SKM-1 treated with dmso at 0.1 percent for 144 hours (cell line): ENCODE measurements around the gene MRPL37.
"Not testable (repeated sequence)": the region's sequence is repeated elsewhere in the genome, so short reads cannot be mapped to it uniquely, and the experiment has no call there.

Experiments used
- DNase-seq: peaks from one replicate; lab custom pipeline; 2025; ENCODE audit not compliant: unreplicated experiment; lab: John Stamatoyannopoulos, UW

Gene MRPL37

GRCh38 chr1:54218883-54219687, 19.1 kb downstream of the MRPL37 start:
- DNase-seq: no peak

GRCh38 chr1:54219688-54220003, 19.7 kb downstream of the MRPL37 start:
- DNase-seq: no peak

- DNase-seq: no peak
Measured at GRCh38 chr1:54220004-54220811, 20.2 kb downstream of the MRPL37 start.

GRCh38 chr1:54221113-54221834, 21.3 kb downstream of the MRPL37 start:
- no peak for DNase-seq

- no peak for DNase-seq
Measured at GRCh38 chr1:54221867-54222484, 22.0 kb downstream of the MRPL37 start.

- no peak for DNase-seq
Measured at GRCh38 chr1:54222711-54223110, 22.7 kb downstream of the MRPL37 start.

- no peak for DNase-seq
Measured at GRCh38 chr1:54223441-54224202, 23.7 kb downstream of the MRPL37 start.

GRCh38 chr1:54224233-54224632, 24.3 kb downstream of the MRPL37 start:
- DNase-seq: no peak

GRCh38 chr1:54225378-54225777, 25.4 kb downstream of the MRPL37 start:
- no peak for DNase-seq

GRCh38 chr1:54225986-54226559, 26.1 kb downstream of the MRPL37 start:
- DNase-seq: no peak

GRCh38 chr1:54227091-54227602, 27.2 kb downstream of the MRPL37 start:
- no peak for DNase-seq

GRCh38 chr1:54227891-54228310, 27.9 kb downstream of the MRPL37 start:
- DNase-seq: no peak

GRCh38 chr1:54228638-54229079, 28.7 kb downstream of the MRPL37 start:
- no peak for DNase-seq

GRCh38 chr1:54229281-54229891, 29.4 kb downstream of the MRPL37 start:
- no peak for DNase-seq

GRCh38 chr1:54230507-54231339, 30.8 kb downstream of the MRPL37 start:
- no peak for DNase-seq

- not testable (repeated sequence) for DNase-seq
Measured at GRCh38 chr1:54233196-54233595, 33.2 kb downstream of the MRPL37 start.

- DNase-seq: no peak
Measured at GRCh38 chr1:54234284-54234683, 34.3 kb downstream of the MRPL37 start.

GRCh38 chr1:54237586-54237985, 37.6 kb downstream of the MRPL37 start:
- DNase-seq: no peak
